Esophagus muscularis mucosa (tissue), 4 donors: ENCODE measurements around the gene PRKCB. TPM values are rescaled to one million over a fixed set of nuclear protein-coding genes. Genes with fewer than 3 reads are reported as not detected.
"Not testable (repeated sequence)": the region's sequence is repeated elsewhere in the genome, so short reads cannot be mapped to it uniquely, and the experiment has no call there.

Source experiments
- DNase-seq: peaks from one replicate; pipeline ENCODE4 v3.0.0-alpha.2; 2017; ENCODE audit errors: extremely low spot score
- H3K27ac ChIP-seq, 4 donors: fragments of 200-600 bp; sonication (generic); replicated peaks in 1 of 4; 1 replicate in 3 of 4; 2 replicates in 1 of 4; pipeline ENCODE4 v1.5.1; 2016 to 2019; ENCODE audit warnings: mild to moderate bottlenecking in 1 of 4
- H3K27me3 ChIP-seq, 4 donors: fragments of 200-600 bp; sonication (generic); one replicate each; pipeline versions ENCODE4 v1.5.1 to v1.6.0; 2016 to 2019
- H3K36me3 ChIP-seq, 4 donors: fragments of 200-600 bp; sonication (generic); one replicate each; pipeline ENCODE4 v1.5.1; 2016 to 2019
- H3K4me1 ChIP-seq, 4 donors: fragments of 200-600 bp; sonication (generic); one replicate each; pipeline ENCODE4 v1.5.1; 2016 to 2019
- H3K4me3 ChIP-seq, 4 donors: fragments of 200-600 bp; sonication (generic); 1 replicate in 2 of 4; 2 replicates in 2 of 4; pipeline ENCODE4 v1.5.1; 2016 to 2019; ENCODE audit warnings: mild to moderate bottlenecking in 4 of 4, moderate library complexity in 1 of 4
- H3K9me3 ChIP-seq, 4 donors: fragments of 200-600 bp; sonication (generic); 1 replicate in 3 of 4; 2 replicates in 1 of 4; pipeline ENCODE4 v1.5.1; 2016 to 2019
- CTCF ChIP-seq, 3 experiments: fragments of 200-600 bp in 2 of 3; fragments of 450-650 bp in 1 of 3; sonication (generic) in 2 of 3; IDR thresholded peaks; one replicate each; pipeline ENCODE4 v1.5.1; 2017 to 2019; ENCODE audit warnings: antibody characterized with exemption in 3 of 3, mild to moderate bottlenecking in 2 of 3, moderate library complexity in 1 of 3
- EP300 ChIP-seq: sonication (generic); formaldehyde crosslinking; IDR thresholded peaks from one replicate; pipeline ENCODE4 v1.6.1; 2017; ENCODE audit warnings: antibody characterized with exemption
- POLR2A ChIP-seq: fragments of 450-650 bp; IDR thresholded peaks from one replicate; pipeline ENCODE4 v1.6.1; 2017; ENCODE audit warnings: antibody characterized with exemption, moderate library complexity, mild to moderate bottlenecking, low read depth
- POLR2AphosphoS5 ChIP-seq, 2 donors: sonication (generic); formaldehyde crosslinking; IDR thresholded peaks; one replicate each; pipeline ENCODE4 v1.6.1; 2017; ENCODE audit warnings: antibody characterized with exemption in 2 of 2
- WGBS: methylation state at CpG from one replicate; pipeline ENCODE4 v1.1.5; 2018; 5-methylcytosine and 5-hydroxymethylcytosine counted together
- intact Hi-C: fragments of 100-400 bp; cut with DNase I; formaldehyde crosslinking; loops from one replicate; pipeline ENCODE4 v1.15.1; 2023
- total RNA-seq, 4 donors: library from RNA; depleted of rRNA; stranded (reverse); fragments of >200 nt; gene quantifications; one replicate each; pipeline versions ENCODE4 v1.1.0 to v1.2.1, GENCODE V29; 2016

Gene PRKCB
- total RNA-seq, 4 donors from 2014 or later, result 5.8 to 15.6 (median 9.7) TPM

GRCh38 chr16:23907457-23907902 lies 71.7 kb downstream of the PRKCB start:
- 66% methylated on average over 5 of the region's 5 CpGs for WGBS
- no peaks in the 10 kb centered on the region for H3K9me3 ChIP-seq

GRCh38 chr16:23907903-23908302 lies 72.1 kb downstream of the PRKCB start:
- no peak overlapping the region for H3K4me3 ChIP-seq
- DNase-seq, result no peak
- H3K4me1 ChIP-seq, result peaks cover 5 to 28% (median 14%) of the 10 kb centered on the region in 4 donors
- intact Hi-C loops, result no loop called here
- TF ChIP-seq POLR2A (no peak), CTCF (IDR thresholded peaks at IDR 0.05) (no peak), POLR2AphosphoS5 (IDR thresholded peaks at IDR 0.05) (no peak), EP300 (no peak)
- H3K27me3 ChIP-seq, result no peaks in the 10 kb centered on the region
- 69% methylated on average over 7 of the region's 7 CpGs for WGBS
- H3K27ac ChIP-seq, result no peak overlapping the region
- H3K36me3 ChIP-seq, result no peaks in the 10 kb centered on the region
- H3K9me3 ChIP-seq, result no peaks in the 10 kb centered on the region

More at GRCh38 chr16:23907457-23907902, 71.7 kb downstream of the PRKCB start:
- TF ChIP-seq POLR2AphosphoS5 (IDR thresholded peaks at IDR 0.05) (no peak), CTCF (IDR thresholded peaks at IDR 0.05) (no peak), EP300 (no peak), POLR2A (no peak)
- Histone ChIP-seq H3K27ac (no peak overlapping the region), H3K27me3 (no peaks in the 10 kb centered on the region), H3K4me3 (no peak overlapping the region), H3K4me1 (peaks cover 5 to 28% (median 14%) of the 10 kb centered on the region in 4 donors), H3K36me3 (no peaks in the 10 kb centered on the region)
- DNase-seq, result no peak
- intact Hi-C loops, result no loop called here

- peaks cover 5 to 23% (median 14%) of the 10 kb centered on the region in 4 donors for H3K4me1 ChIP-seq
- DNase-seq, result no peak
- no peak for TF ChIP-seq POLR2AphosphoS5 (IDR thresholded peaks at IDR 0.05)
- H3K27ac ChIP-seq, result no peak overlapping the region
- no peaks in the 10 kb centered on the region for H3K27me3 ChIP-seq
- intact Hi-C loops, result no loop called here
- H3K4me3 ChIP-seq, result no peak overlapping the region
- 84% methylated on average over 9 of the region's 9 CpGs for WGBS
- H3K9me3 ChIP-seq, result no peaks in the 10 kb centered on the region
- H3K36me3 ChIP-seq, result no peaks in the 10 kb centered on the region
Observed at GRCh38 chr16:23908790-23909189, 73.0 kb downstream of the PRKCB start.

- no peaks in the 10 kb centered on the region for H3K36me3 ChIP-seq
- no peak overlapping the region for H3K4me3 ChIP-seq
- H3K9me3 ChIP-seq, result no peaks in the 10 kb centered on the region
- no peak overlapping the region for H3K27ac ChIP-seq
- no peak for DNase-seq
- WGBS, result 76% methylated on average over 8 of the region's 8 CpGs
- intact Hi-C loops, result no loop called here
- H3K4me1 ChIP-seq, result peaks cover 5 to 18% (median 12%) of the 10 kb centered on the region in 4 donors
- TF ChIP-seq POLR2AphosphoS5 (IDR thresholded peaks at IDR 0.05), result no peak
- no peak for TF ChIP-seq EP300
- TF ChIP-seq CTCF (IDR thresholded peaks at IDR 0.05), result no peak
- no peak for TF ChIP-seq POLR2A
- H3K27me3 ChIP-seq, result no peaks in the 10 kb centered on the region
Observed at GRCh38 chr16:23909792-23910418, 74.1 kb downstream of the PRKCB start.

GRCh38 chr16:23914946-23915530 lies 79.3 kb downstream of the PRKCB start:
- no peak for TF ChIP-seq CTCF (IDR thresholded peaks at IDR 0.05)
- TF ChIP-seq EP300, result no peak
- TF ChIP-seq POLR2AphosphoS5 (IDR thresholded peaks at IDR 0.05), result peak in 1 of 2 donors; percentile 28
- DNase-seq, result no peak
- Histone ChIP-seq H3K4me1 (peaks cover 0 to 13% (median 10%) of the 10 kb centered on the region in 4 donors), H3K27ac (peak overlapping the region in 3 of 4 donors; percentile 43 to 62 (median 53)), H3K27me3 (no peaks in the 10 kb centered on the region), H3K9me3 (no peaks in the 10 kb centered on the region), H3K36me3 (no peaks in the 10 kb centered on the region), H3K4me3 (no peak overlapping the region)
- intact Hi-C loops, result no loop called here
- WGBS, result 27% methylated on average over 6 of the region's 6 CpGs

GRCh38 chr16:23916552-23916951 lies 80.8 kb downstream of the PRKCB start:
- 72% methylated on average over 1 of the region's 1 CpG for WGBS
- H3K36me3 ChIP-seq, H3K4me3 ChIP-seq, DNase-seq, intact Hi-C loops, H3K9me3 ChIP-seq, H3K27ac ChIP-seq, H3K27me3 ChIP-seq: not testable (repeated sequence)
- H3K4me1 ChIP-seq, result peaks cover 0 to 13% (median 10%) of the 10 kb centered on the region in 4 donors
